GM12878 (cell line): Measurements from ENCODE around the gene TCF7L2. TPM values are rescaled to one million over a fixed set of nuclear protein-coding genes. Genes with fewer than 3 reads are reported as not detected.

Experiments used
- ATAC-seq: fragments of 200-7000 bp; cut with Tn5 transposase; 3 replicates; pipeline ENCODE4 v1.9.1; 2020; ENCODE audit warnings: mild to moderate bottlenecking, moderate library complexity
- BruUV-seq: library from RNA; stranded (reverse); fragments of 400-500 nt; replicated peaks from 2 replicates; lab custom pipeline; 2021; lab: Mats Ljungman, UMichigan
- CTCF ChIA-PET: fragments of 300-600 bp; sonication (Branson Sonifier 250); formaldehyde crosslinking; extraction: SDS; loops from one replicate; lab custom pipeline; 2021; ENCODE audit warnings: inconsistent platforms; lab: Yijun Ruan, JAX
- POLR2A ChIA-PET: fragments of 350-600 bp; formaldehyde crosslinking; extraction: SDS; loops from one replicate; lab custom pipeline; 2021; ENCODE audit warnings: inconsistent platforms; lab: Charles Lee
- RAD21 ChIA-PET: fragments of 300-600 bp; sonication (Branson Sonifier 250); formaldehyde crosslinking; loops from one replicate; lab custom pipeline; 2023; ENCODE audit warnings: antibody characterized with exemption; ENCODE audit not compliant: unreplicated experiment; lab: Charles Lee
- SMC1A ChIA-PET: fragments of 300-600 bp; sonication (Branson Sonifier 250); formaldehyde crosslinking; loops from one replicate; lab custom pipeline; 2023; ENCODE audit not compliant: unreplicated experiment, uncharacterized antibody; lab: Charles Lee
- DNase-seq: peaks from one replicate; pipeline ENCODE4 v3.0.0-alpha.2; 2011; ENCODE audit warnings: low read depth, low spot score
- FAIRE-seq: peaks from 3 replicates; lab custom pipeline; 2011; peaks lifted over from hg19 to GRCh38; lab: Jason Lieb, UNC
- H2AFZ ChIP-seq: 2 replicates; pipeline ENCODE4 v1.6.0; 2011; ENCODE audit warnings: low read depth, low read length, control low read depth; ENCODE audit not compliant: control insufficient read depth
- H3K27ac ChIP-seq: 2 replicates; pipeline ENCODE4 v1.5.1; 2011; ENCODE audit warnings: control low read depth; ENCODE audit not compliant: control insufficient read depth, insufficient read depth
- H3K27me3 ChIP-seq, 2 experiments: replicated peaks in 1 of 2; 2 replicates each; pipeline versions ENCODE4 v1.6.0 to v1.6.1; 2011; ENCODE audit warnings: low read length in 1 of 2; ENCODE audit not compliant: control insufficient read depth in 2 of 2, insufficient read depth in 2 of 2
- H3K36me3 ChIP-seq, 2 experiments: 2 replicates each; pipeline ENCODE4 v1.5.1; 2011; ENCODE audit warnings: low read length in 1 of 2; ENCODE audit not compliant: control insufficient read depth in 2 of 2, insufficient read depth in 2 of 2
- H3K4me1 ChIP-seq: 2 replicates; pipeline ENCODE4 v1.6.1; 2011; ENCODE audit warnings: mild to moderate bottlenecking, low read length, moderate library complexity, mixed read lengths; ENCODE audit not compliant: control insufficient read depth, insufficient read depth
- H3K4me2 ChIP-seq: 2 replicates; pipeline ENCODE4 v1.6.0; 2011; ENCODE audit warnings: control low read depth; ENCODE audit not compliant: control insufficient read depth, insufficient read depth
- H3K4me3 ChIP-seq: fragments of 200-600 bp; sonication (generic); 2 replicates; pipeline ENCODE4 v1.5.1; 2016
- H3K79me2 ChIP-seq: 2 replicates; pipeline ENCODE4 v1.6.0; 2011; ENCODE audit warnings: low read length; ENCODE audit not compliant: control insufficient read depth, insufficient read depth
- H3K9ac ChIP-seq: 2 replicates; pipeline ENCODE4 v1.8.0; 2011; ENCODE audit warnings: low read length, control low read depth, mixed read lengths; ENCODE audit not compliant: control insufficient read depth, insufficient read depth
- H3K9me3 ChIP-seq: replicated peaks from 3 replicates; pipeline ENCODE4 v1.5.1; 2011; ENCODE audit warnings: mild to moderate bottlenecking, low read length; ENCODE audit not compliant: control insufficient read depth, insufficient read depth
- H4K20me1 ChIP-seq: 2 replicates; pipeline ENCODE4 v1.6.0; 2011; ENCODE audit not compliant: control insufficient read depth, insufficient read depth
- FOXM1 ChIP-seq: IDR thresholded peaks from 2 replicates; pipeline ENCODE4 v1.6.1; 2012; ENCODE audit warnings: low read depth, mild to moderate bottlenecking, inconsistent platforms, low read length, moderate library complexity
- GATAD2B ChIP-seq: fragments of 450-650 bp; conservative IDR thresholded peaks from 2 replicates; pipeline ENCODE4 v1.6.1; 2017; ENCODE audit warnings: low read depth, mild to moderate bottlenecking, moderate library complexity
- MTA3 ChIP-seq: IDR thresholded peaks from 2 replicates; pipeline ENCODE4 v1.6.1; 2012; ENCODE audit warnings: low read length, inconsistent platforms, borderline replicate concordance
- NFXL1 ChIP-seq: fragments of 450-650 bp; IDR thresholded peaks from 2 replicates; pipeline ENCODE4 v1.6.1; 2017; ENCODE audit warnings: antibody characterized with exemption, mild to moderate bottlenecking, borderline replicate concordance
- RB1 ChIP-seq: fragments of 450-650 bp; formaldehyde crosslinking; IDR thresholded peaks from 2 replicates; pipeline ENCODE4 v1.6.1; 2017; ENCODE audit warnings: mild to moderate bottlenecking, borderline replicate concordance
- RELA ChIP-seq: fragments of 450-650 bp; IDR thresholded peaks from 2 replicates; pipeline ENCODE4 v1.8.0; 2014; ENCODE audit warnings: borderline replicate concordance; ENCODE audit not compliant: partially characterized antibody
- RUNX3 ChIP-seq: IDR thresholded peaks from 2 replicates; pipeline ENCODE4 v1.6.1; 2012; ENCODE audit warnings: low read length, inconsistent platforms
- SKIL ChIP-seq: fragments of 450-650 bp; IDR thresholded peaks from 2 replicates; pipeline ENCODE4 v1.6.1; 2017; ENCODE audit warnings: mild to moderate bottlenecking, low read depth, inconsistent platforms; ENCODE audit not compliant: poor library complexity, severe bottlenecking
- SMARCA5 ChIP-seq: fragments of 450-650 bp; IDR thresholded peaks from 2 replicates; pipeline ENCODE4 v1.6.1; 2017; ENCODE audit warnings: mild to moderate bottlenecking
- TAF1 ChIP-seq: IDR thresholded peaks from 2 replicates; pipeline ENCODE4 v1.6.1; 2011; ENCODE audit warnings: mild to moderate bottlenecking, low read depth, low read length, borderline replicate concordance
- WGBS: methylation state at CpG from one replicate; pipeline ENCODE4 v1.1.6; 2016; ENCODE audit warnings: low lambda C conversion rate; ENCODE audit not compliant: insufficient replicate concordance, insufficient coverage; ENCODE audit errors: missing lambda C conversion rate; 5-methylcytosine and 5-hydroxymethylcytosine counted together
- in situ Hi-C: fragments of 300-500 bp; cut with MboI; formaldehyde crosslinking; loops from 9 replicates; pipeline ENCODE4 v1.14.3; 2018; ENCODE audit warnings: mixed read lengths
- intact Hi-C: fragments of 100-400 bp; cut with micrococcal nuclease; formaldehyde crosslinking; loops from one replicate; pipeline ENCODE4 v1.14.2; 2022; ENCODE audit not compliant: unreplicated experiment
- polyA plus RNA-seq, 11 experiments: library from polyadenylated mRNA; depleted of rRNA in 4 of 11; unstranded in 6 of 11; stranded (reverse) in 5 of 11; fragments of >200 nt; fragmentation: Nextera tagmentation in 4 of 11; fragmentation: Illumina TruSeq in 1 of 11; extraction: Ambion mirVana in 4 of 11; extraction: Trizol in 1 of 11; gene quantifications; 1 replicate in 1 of 11; 2 replicates in 10 of 11; pipeline versions ENCODE4 v1.2.1 to v1.2.3, GENCODE V29; 2011 to 2016; ENCODE audit warnings: inconsistent platforms in 2 of 11, missing spikeins in 2 of 11, low read depth in 1 of 11
- total RNA-seq, 4 experiments: library from RNA; depleted of rRNA in 3 of 4; stranded (reverse); fragments of >200 nt in 3 of 4; fragmentation: Illumina TruSeq in 1 of 4; extraction: Trizol in 1 of 4; gene quantifications; 2 replicates each; pipeline versions ENCODE4 v1.2.1 to v1.2.3, GENCODE V29; 2013 to 2021
- TF ChIP-seq, protein P1 (sequence below): fragments of 450-650 bp; IDR thresholded peaks from 2 replicates; pipeline ENCODE4 v1.6.1; 2016; ENCODE audit warnings: mild to moderate bottlenecking, moderate library complexity, borderline replicate concordance
- TF ChIP-seq, protein P2 (sequence below): fragments of 450-650 bp; IDR thresholded peaks from 2 replicates; pipeline ENCODE4 v1.6.1; 2017; ENCODE audit warnings: borderline replicate concordance
- TF ChIP-seq, protein P3 (sequence below): fragments of 450-650 bp; IDR thresholded peaks from 2 replicates; pipeline ENCODE4 v1.6.1; 2016; ENCODE audit warnings: mild to moderate bottlenecking

TCF7L2 gene
- total and polyA plus RNA-seq, 10 of the 15 experiments (the other 5 are each of a cell fraction or from before 2014, with no cell fraction given) = 0.02 to 1.1 (median 0.35) TPM; not detected in 4

- DNase-seq (no peak), ATAC-seq (no peak), FAIRE-seq (no peak)
- no peaks in the 10 kb centered on the region for H3K9me3 ChIP-seq
- no peaks in the 10 kb centered on the region for H3K4me1 ChIP-seq
- H3K4me2 ChIP-seq = no peak overlapping the region
- BruUV-seq = no TSS peak
- 0 out of 4 replicates have a peak, but pooled peaks cover 0 to 3% of the 10 kb centered on the region in 2 experiments for H3K27me3 ChIP-seq
- in situ Hi-C loops = no loop called here
- H2AFZ ChIP-seq = no peak overlapping the region
- no peaks in the 10 kb centered on the region for H3K79me2 ChIP-seq
- no peaks in the 10 kb centered on the region for H3K36me3 ChIP-seq
- 12% methylated on average over 2 of the region's 2 CpGs for WGBS
- H3K4me3 ChIP-seq = no peak overlapping the region
- no peak overlapping the region for H3K27ac ChIP-seq
- intact Hi-C loops = no loop called here
- ChIA-PET POLR2A (no interaction called here), SMC1A (no interaction called here), CTCF (no interaction called here), RAD21 (no interaction called here)
- no peaks in the 10 kb centered on the region for H4K20me1 ChIP-seq
- no peak overlapping the region for H3K9ac ChIP-seq
- TF ChIP-seq SMARCA5 (no peak), TAF1 (no peak), RB1 (no peak), RUNX3 (no peak), NFXL1 (no peak), SKIL (no peak), MTA3 (no peak), GATAD2B (no peak), FOXM1 (no peak), RELA (no peak)
- TF ChIP-seq, protein P1, sequence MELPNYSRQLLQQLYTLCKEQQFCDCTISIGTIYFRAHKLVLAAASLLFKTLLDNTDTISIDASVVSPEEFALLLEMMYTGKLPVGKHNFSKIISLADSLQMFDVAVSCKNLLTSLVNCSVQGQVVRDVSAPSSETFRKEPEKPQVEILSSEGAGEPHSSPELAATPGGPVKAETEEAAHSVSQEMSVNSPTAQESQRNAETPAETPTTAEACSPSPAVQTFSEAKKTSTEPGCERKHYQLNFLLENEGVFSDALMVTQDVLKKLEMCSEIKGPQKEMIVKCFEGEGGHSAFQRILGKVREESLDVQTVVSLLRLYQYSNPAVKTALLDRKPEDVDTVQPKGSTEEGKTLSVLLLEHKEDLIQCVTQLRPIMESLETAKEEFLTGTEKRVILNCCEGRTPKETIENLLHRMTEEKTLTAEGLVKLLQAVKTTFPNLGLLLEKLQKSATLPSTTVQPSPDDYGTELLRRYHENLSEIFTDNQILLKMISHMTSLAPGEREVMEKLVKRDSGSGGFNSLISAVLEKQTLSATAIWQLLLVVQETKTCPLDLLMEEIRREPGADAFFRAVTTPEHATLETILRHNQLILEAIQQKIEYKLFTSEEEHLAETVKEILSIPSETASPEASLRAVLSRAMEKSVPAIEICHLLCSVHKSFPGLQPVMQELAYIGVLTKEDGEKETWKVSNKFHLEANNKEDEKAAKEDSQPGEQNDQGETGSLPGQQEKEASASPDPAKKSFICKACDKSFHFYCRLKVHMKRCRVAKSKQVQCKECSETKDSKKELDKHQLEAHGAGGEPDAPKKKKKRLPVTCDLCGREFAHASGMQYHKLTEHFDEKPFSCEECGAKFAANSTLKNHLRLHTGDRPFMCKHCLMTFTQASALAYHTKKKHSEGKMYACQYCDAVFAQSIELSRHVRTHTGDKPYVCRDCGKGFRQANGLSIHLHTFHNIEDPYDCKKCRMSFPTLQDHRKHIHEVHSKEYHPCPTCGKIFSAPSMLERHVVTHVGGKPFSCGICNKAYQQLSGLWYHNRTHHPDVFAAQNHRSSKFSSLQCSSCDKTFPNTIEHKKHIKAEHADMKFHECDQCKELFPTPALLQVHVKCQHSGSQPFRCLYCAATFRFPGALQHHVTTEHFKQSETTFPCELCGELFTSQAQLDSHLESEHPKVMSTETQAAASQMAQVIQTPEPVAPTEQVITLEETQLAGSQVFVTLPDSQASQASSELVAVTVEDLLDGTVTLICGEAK = no peak
- TF ChIP-seq, protein P2, sequence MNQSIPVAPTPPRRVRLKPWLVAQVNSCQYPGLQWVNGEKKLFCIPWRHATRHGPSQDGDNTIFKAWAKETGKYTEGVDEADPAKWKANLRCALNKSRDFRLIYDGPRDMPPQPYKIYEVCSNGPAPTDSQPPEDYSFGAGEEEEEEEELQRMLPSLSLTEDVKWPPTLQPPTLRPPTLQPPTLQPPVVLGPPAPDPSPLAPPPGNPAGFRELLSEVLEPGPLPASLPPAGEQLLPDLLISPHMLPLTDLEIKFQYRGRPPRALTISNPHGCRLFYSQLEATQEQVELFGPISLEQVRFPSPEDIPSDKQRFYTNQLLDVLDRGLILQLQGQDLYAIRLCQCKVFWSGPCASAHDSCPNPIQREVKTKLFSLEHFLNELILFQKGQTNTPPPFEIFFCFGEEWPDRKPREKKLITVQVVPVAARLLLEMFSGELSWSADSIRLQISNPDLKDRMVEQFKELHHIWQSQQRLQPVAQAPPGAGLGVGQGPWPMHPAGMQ = no peak
- TF ChIP-seq, protein P3, sequence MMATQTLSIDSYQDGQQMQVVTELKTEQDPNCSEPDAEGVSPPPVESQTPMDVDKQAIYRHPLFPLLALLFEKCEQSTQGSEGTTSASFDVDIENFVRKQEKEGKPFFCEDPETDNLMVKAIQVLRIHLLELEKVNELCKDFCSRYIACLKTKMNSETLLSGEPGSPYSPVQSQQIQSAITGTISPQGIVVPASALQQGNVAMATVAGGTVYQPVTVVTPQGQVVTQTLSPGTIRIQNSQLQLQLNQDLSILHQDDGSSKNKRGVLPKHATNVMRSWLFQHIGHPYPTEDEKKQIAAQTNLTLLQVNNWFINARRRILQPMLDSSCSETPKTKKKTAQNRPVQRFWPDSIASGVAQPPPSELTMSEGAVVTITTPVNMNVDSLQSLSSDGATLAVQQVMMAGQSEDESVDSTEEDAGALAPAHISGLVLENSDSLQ = no peak
Observed at GRCh38 chr10:113139699-113140098, 189.7 kb downstream of the TCF7L2 start.
